MCF 10A (cell line): ENCODE results near the gene CDC14B. TPM values are rescaled to one million over a fixed set of nuclear protein-coding genes. Genes with fewer than 3 reads are reported as not detected.
A peak's percentile ranks its signal among the peaks of the same experiment; 100 is the strongest.

ENCODE experiments used
- BruUV-seq: library from RNA; stranded (reverse); fragments of 400-500 nt; replicated peaks from 2 replicates; lab custom pipeline; 2021; lab: Mats Ljungman, UMichigan
- CTCF ChIA-PET: fragments of 300-600 bp; sonication (Branson Sonifier 250); formaldehyde crosslinking; extraction: SDS; loops from one replicate; lab custom pipeline; 2021; ENCODE audit warnings: antibody characterized with exemption, inconsistent platforms; lab: Yijun Ruan, JAX
- POLR2A ChIA-PET: fragments of 300-600, 350-650 bp; sonication (Branson Sonifier 250); formaldehyde crosslinking; extraction: SDS; loops from one replicate; lab custom pipeline; 2020; ENCODE audit warnings: antibody characterized with exemption, inconsistent platforms; lab: Yijun Ruan, JAX
- DNase-seq: peaks from one replicate; pipeline ENCODE4 v3.0.0-alpha.2; 2018; ENCODE audit not compliant: unreplicated experiment
- H3K27ac Mint-ChIP-seq: one replicate; pipeline ENCODE4 v1.8.0; 2022; ENCODE audit warnings: mild to moderate bottlenecking, low read depth, mixed read lengths; ENCODE audit not compliant: unreplicated experiment
- H3K27me3 Mint-ChIP-seq: one replicate; pipeline ENCODE4 v1.8.0; 2022; ENCODE audit warnings: mixed read lengths; ENCODE audit not compliant: insufficient read depth, unreplicated experiment
- H3K36me3 Mint-ChIP-seq: one replicate; pipeline ENCODE4 v1.8.0; 2022; ENCODE audit warnings: mild to moderate bottlenecking, moderate library complexity, mixed read lengths; ENCODE audit not compliant: insufficient read depth, unreplicated experiment
- H3K4me1 Mint-ChIP-seq: one replicate; pipeline ENCODE4 v1.8.0; 2022; ENCODE audit warnings: mixed read lengths; ENCODE audit not compliant: insufficient read depth, unreplicated experiment
- H3K4me3 Mint-ChIP-seq: one replicate; pipeline ENCODE4 v1.8.0; 2022; ENCODE audit warnings: mild to moderate bottlenecking, moderate library complexity, mixed read lengths; ENCODE audit not compliant: unreplicated experiment
- H3K9me3 Mint-ChIP-seq: one replicate; pipeline ENCODE4 v1.8.0; 2022; ENCODE audit warnings: mixed read lengths; ENCODE audit not compliant: unreplicated experiment
- CTCF ChIP-seq: fragments of 200-600 bp; IDR thresholded peaks from one replicate; pipeline ENCODE4 v1.8.0; 2022; ENCODE audit warnings: antibody characterized with exemption, mild to moderate bottlenecking; ENCODE audit not compliant: unreplicated experiment
- intact Hi-C: fragments of 100-400 bp; cut with micrococcal nuclease; formaldehyde crosslinking; loops from 2 replicates; pipeline ENCODE4 v1.14.1; 2022
- total RNA-seq: library from RNA; stranded (reverse); gene quantifications from 2 replicates; pipeline ENCODE4 v1.2.3, GENCODE V29; 2022

The CDC14B gene
- total RNA-seq, 1 experiment from 2014 or later, result 7.0 TPM

GRCh38 chr9:96660692-96661248, 41.1 kb upstream of the CDC14B start:
- Mint-ChIP-seq H3K36me3 (no peaks in the 10 kb centered on the region), H3K9me3 (no peaks in the 10 kb centered on the region), H3K4me1 (peaks cover 11% of the 10 kb centered on the region), H3K27me3 (no peaks in the 10 kb centered on the region), H3K4me3 (no peak overlapping the region), H3K27ac (no peak overlapping the region)
- TF ChIP-seq CTCF, result no peak
- ChIA-PET POLR2A (interaction anchor here (0.5 to 0.9 kb wide), 2 partner anchors 94 to 199 kb away, joined by 3 read pairs; no protein-coding TSS in a partner anchor), CTCF (interaction anchor here (0.6 kb wide), 1 partner anchor 95 kb away, joined by 3 read pairs; no protein-coding TSS in a partner anchor)
- no peak for DNase-seq
- intact Hi-C loops, result no loop called here
- no TSS peak for BruUV-seq

DNA sequence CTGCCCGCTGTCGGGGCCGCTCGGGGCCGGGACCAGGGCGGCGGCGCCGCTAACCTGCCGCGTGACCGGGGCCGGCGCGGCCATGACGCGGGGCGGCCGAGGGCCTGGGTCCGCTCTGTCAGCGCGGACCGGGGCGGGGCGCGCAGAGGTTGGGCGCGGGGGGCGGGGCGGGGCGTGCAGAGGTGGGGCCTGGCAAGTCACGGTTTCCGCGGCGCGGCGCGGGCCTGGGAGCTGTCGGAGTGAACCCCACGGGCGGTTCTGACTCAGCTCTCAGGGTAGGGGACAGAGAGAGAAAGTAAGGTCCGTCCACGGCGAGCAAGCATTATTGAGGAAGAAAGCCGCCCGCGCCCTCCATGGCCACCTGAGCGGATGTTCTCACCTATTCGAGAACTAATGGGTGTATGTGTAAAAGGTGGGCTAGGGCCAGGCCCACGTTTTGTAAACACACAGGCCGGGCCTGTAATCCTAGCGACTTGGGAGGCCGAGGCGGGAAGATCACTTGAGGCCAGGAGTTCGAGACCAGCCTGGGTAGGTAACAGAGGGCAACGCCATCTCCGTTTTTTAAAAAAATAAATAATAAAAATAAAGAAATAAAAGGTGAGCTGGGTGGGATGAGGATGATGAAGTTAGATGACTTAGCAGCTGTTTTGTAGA, 35.7 kb upstream of the CDC14B start, which contains the start of gene PRXL2C:
TSS of gene PRXL2C (minus strand) at position 120 of the 654 bp plus-strand sequence. CDS start at position 84, 36 bp downstream.
- Mint-ChIP-seq H3K27me3 (no peaks in the 10 kb centered on the region), H3K9me3 (no peaks in the 10 kb centered on the region), H3K36me3 (peaks cover 17% of the 10 kb centered on the region), H3K27ac (peak within 1 kb of the TSS; percentile 91), H3K4me1 (peaks cover 13% of the 10 kb centered on the region), H3K4me3 (peak within 1 kb of the TSS; percentile 79)
- no peak for TF ChIP-seq CTCF
- peak; percentile 58 for DNase-seq
- intact Hi-C loops, result no loop called here
- CTCF ChIA-PET, result interaction anchor here (0.6 to 2.3 kb wide), 6 partner anchors 11 to 202 kb away, joined by 3 to 16 read pairs (median 4); partner anchors contain the start of gene ZNF510
- POLR2A ChIA-PET, result interaction anchor here (0.6 to 2.8 kb wide), 12 partner anchors 10 to 1145 kb away, joined by 3 to 12 read pairs (median 5); partner anchors contain the start of genes HABP4 and ZNF510
- no TSS peak for BruUV-seq

- H3K9me3 Mint-ChIP-seq, result no peaks in the 10 kb centered on the region
- intact Hi-C loops, result loop anchor here (5.0 kb wide), 1 partner anchor 422 kb away; no protein-coding TSS in a partner anchor
- CTCF ChIA-PET, result interaction anchor here (0.6 to 2.3 kb wide), 8 partner anchors 12 to 408 kb away, joined by 3 to 16 read pairs (median 4); partner anchors contain the start of gene ZNF510
- H3K27ac Mint-ChIP-seq, result peak overlapping the region; percentile 91
- TF ChIP-seq CTCF, result no peak
- POLR2A ChIA-PET, result interaction anchor here (0.6 to 2.8 kb wide), 17 partner anchors 12 to 1144 kb away, joined by 3 to 12 read pairs (median 5); partner anchors contain the start of genes HABP4 and ZNF510
- H3K36me3 Mint-ChIP-seq, result peaks cover 24% of the 10 kb centered on the region
- BruUV-seq, result no TSS peak
- peak overlapping the region; percentile 79 for H3K4me3 Mint-ChIP-seq
- peak; percentile 69 for DNase-seq
- H3K4me1 Mint-ChIP-seq, result peaks cover 13% of the 10 kb centered on the region
- H3K27me3 Mint-ChIP-seq, result no peaks in the 10 kb centered on the region
Measured at GRCh38 chr9:96654450-96655197, 35.0 kb upstream of the CDC14B start.
